Head of caudate nucleus (tissue), 42 donors: ENCODE results near the gene XPNPEP1.
A peak's percentile ranks its signal among the peaks of the same experiment; 100 is the strongest.

Experiments used
- DNase-seq, 42 donors: peaks; one replicate each; pipeline versions ENCODE4 v3.0.0 to v3.0.0-alpha.2; 2020 to 2021; ENCODE audit warnings: mixed read lengths in 7 of 42
- intact Hi-C: fragments of 100-400 bp; cut with DNase I; formaldehyde crosslinking; loops from one replicate; pipeline ENCODE4 v1.15.0; 2022

Gene XPNPEP1

GRCh38 chr10:109882251-109883057, 40.9 kb downstream of the XPNPEP1 start:
- DNase-seq: peak in 1 of 42 donors; percentile 41
- intact Hi-C loops: loop anchor here (10.0 kb wide), 4 partner anchors 122 to 682 kb away; partner anchors contain the start of genes ADD3 and SMC3

- intact Hi-C loops: loop anchor here (10.0 kb wide), 4 partner anchors 123 to 683 kb away; partner anchors contain the start of genes ADD3 and SMC3
- no peak for DNase-seq
Measured at GRCh38 chr10:109881769-109882057, 41.6 kb downstream of the XPNPEP1 start.

- intact Hi-C loops: loop anchor here (10.0 kb wide), 4 partner anchors 124 to 684 kb away; partner anchors contain the start of genes ADD3 and SMC3
- DNase-seq: peak in 1 of 42 donors; percentile 50
Measured at GRCh38 chr10:109880886-109881768, 42.2 kb downstream of the XPNPEP1 start.

GRCh38 chr10:109877546-109877945, 45.8 kb downstream of the XPNPEP1 start:
- intact Hi-C loops: no loop called here

GRCh38 chr10:109875828-109876821, 47.2 kb downstream of the XPNPEP1 start:
- intact Hi-C loops: no loop called here
- DNase-seq: peak in 1 of 42 donors; percentile 37

More at GRCh38 chr10:109877546-109877945, 45.8 kb downstream of the XPNPEP1 start:
- DNase-seq: no peak

- peak in 1 of 42 donors; percentile 32 for DNase-seq
- intact Hi-C loops: no loop called here
Measured at GRCh38 chr10:109875151-109875568, 48.2 kb downstream of the XPNPEP1 start.

- intact Hi-C loops: no loop called here
- DNase-seq: peak in 3 of 42 donors; percentile 8 to 32 (median 18)
Measured at GRCh38 chr10:109871476-109871875, 51.8 kb downstream of the XPNPEP1 start.

GRCh38 chr10:109866995-109867635, 56.2 kb downstream of the XPNPEP1 start:
- intact Hi-C loops: no loop called here
- DNase-seq: peak in 1 of 42 donors; percentile 23

- peak in 6 of 42 donors; percentile 23 to 56 (median 42) for DNase-seq
- intact Hi-C loops: no loop called here
Measured at GRCh38 chr10:109866168-109866994, 56.9 kb downstream of the XPNPEP1 start.

GRCh38 chr10:109863775-109864174, 59.5 kb downstream of the XPNPEP1 start:
- intact Hi-C loops: no loop called here
- no peak for DNase-seq

- intact Hi-C loops: no loop called here
Measured at GRCh38 chr10:109862738-109863137, 60.6 kb downstream of the XPNPEP1 start.

GRCh38 chr10:109862041-109862440, 61.3 kb downstream of the XPNPEP1 start:
- intact Hi-C loops: no loop called here
- no peak for DNase-seq

More at GRCh38 chr10:109862738-109863137, 60.6 kb downstream of the XPNPEP1 start:
- no peak for DNase-seq

GRCh38 chr10:109861081-109861480, 62.2 kb downstream of the XPNPEP1 start:
- intact Hi-C loops: no loop called here
- no peak for DNase-seq

GRCh38 chr10:109859221-109859620, 64.1 kb downstream of the XPNPEP1 start:
- no peak for DNase-seq
- intact Hi-C loops: no loop called here

GRCh38 chr10:109855746-109856145, 67.6 kb downstream of the XPNPEP1 start:
- intact Hi-C loops: no loop called here
- DNase-seq: no peak

- no peak for DNase-seq
- intact Hi-C loops: no loop called here
Measured at GRCh38 chr10:109853921-109854320, 69.4 kb downstream of the XPNPEP1 start.

GRCh38 chr10:109852475-109853037, 70.8 kb downstream of the XPNPEP1 start:
- peak; percentile 63 to 93 (median 86) for DNase-seq
- intact Hi-C loops: no loop called here
